Measurements from ENCODE around the gene CHAD. TPM values are rescaled to one million over a fixed set of nuclear protein-coding genes. Genes with fewer than 3 reads are reported as not detected.

CHAD gene
- total and polyA plus RNA-seq, 2 of the 13 experiments (the other 11 are each of a cell fraction or from before 2014, with no cell fraction given), result 1.4 TPM; not detected in 1

DNA sequence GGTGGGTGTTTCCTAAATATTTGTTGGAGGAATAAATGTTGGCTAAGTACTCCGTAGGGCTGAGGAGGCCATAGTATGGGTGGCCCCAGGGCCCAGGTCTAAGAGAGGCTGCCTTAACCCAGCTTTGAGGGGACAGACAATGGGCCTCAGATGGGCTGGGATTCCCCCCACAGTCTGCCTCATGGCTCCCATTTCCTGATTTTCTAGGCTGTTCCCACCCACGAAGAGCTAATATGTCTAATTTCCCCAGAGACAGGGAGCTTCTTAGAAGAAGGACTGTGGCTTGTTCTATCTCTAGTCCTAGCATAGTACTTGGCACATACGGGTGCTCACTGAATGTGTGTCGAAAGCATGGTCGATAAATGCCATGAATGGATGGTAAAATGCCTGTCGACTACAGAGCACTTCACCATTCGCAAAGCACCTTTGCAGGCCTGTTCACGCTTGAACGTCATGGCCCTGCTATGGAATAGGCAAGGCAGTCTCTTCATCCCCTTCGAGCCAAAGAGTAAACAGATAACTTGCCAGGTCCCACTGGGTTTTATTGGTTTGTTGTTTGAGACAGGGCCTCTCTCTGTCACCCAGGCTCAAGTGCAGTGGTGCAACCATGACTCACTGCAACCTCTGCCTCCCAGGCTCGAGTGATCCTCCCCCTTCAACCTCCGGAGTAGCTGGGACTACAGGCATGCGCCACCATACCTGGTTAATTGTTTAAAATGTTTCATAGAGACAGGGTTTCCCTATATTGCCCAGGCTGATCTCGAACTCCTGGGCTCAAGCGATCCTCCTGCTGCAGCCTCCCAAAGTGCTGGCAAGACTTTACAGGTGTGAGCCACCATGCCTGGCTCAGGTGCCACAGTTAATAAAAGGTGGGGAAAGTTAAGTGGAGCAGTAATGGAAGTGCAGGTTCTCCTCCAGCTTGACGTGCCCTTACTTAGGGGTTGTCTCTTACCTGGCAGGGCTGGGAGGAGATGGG is 9.7 kb downstream of the CHAD start (continued):
- TF ChIP-seq NCOA2 (CRISPR knock-in tag; IDR thresholded peaks at IDR 0.05) (0 out of 2 replicates have a peak, but pooled peaks have one; percentile 17), ZNF615 (CRISPR knock-in tag; IDR thresholded peaks at IDR 0.05; ENCODE audit: borderline replicate concordance) (0 out of 2 replicates have a peak, but pooled peaks have one; percentile 12), FOSL1 (CRISPR knock-in tag; IDR thresholded peaks at IDR 0.05; ENCODE audit: borderline replicate concordance) (peak; percentile 94), NFYB (CRISPR knock-in tag; IDR thresholded peaks at IDR 0.05) (peak; percentile 26; the same call in 1 of the 2 replicates), BHLHE40 (IDR thresholded peaks at IDR 0.05; ENCODE audit: low read length) (peak; percentile 34), ARHGAP35 (CRISPR knock-in tag; IDR thresholded peaks at IDR 0.05; ENCODE audit: borderline replicate concordance) (no peak), KDM4B (CRISPR knock-in tag; IDR thresholded peaks at IDR 0.05) (peak; percentile 49; the same call in 1 of the 2 replicates)
- TF ChIP-seq, protein P1, sequence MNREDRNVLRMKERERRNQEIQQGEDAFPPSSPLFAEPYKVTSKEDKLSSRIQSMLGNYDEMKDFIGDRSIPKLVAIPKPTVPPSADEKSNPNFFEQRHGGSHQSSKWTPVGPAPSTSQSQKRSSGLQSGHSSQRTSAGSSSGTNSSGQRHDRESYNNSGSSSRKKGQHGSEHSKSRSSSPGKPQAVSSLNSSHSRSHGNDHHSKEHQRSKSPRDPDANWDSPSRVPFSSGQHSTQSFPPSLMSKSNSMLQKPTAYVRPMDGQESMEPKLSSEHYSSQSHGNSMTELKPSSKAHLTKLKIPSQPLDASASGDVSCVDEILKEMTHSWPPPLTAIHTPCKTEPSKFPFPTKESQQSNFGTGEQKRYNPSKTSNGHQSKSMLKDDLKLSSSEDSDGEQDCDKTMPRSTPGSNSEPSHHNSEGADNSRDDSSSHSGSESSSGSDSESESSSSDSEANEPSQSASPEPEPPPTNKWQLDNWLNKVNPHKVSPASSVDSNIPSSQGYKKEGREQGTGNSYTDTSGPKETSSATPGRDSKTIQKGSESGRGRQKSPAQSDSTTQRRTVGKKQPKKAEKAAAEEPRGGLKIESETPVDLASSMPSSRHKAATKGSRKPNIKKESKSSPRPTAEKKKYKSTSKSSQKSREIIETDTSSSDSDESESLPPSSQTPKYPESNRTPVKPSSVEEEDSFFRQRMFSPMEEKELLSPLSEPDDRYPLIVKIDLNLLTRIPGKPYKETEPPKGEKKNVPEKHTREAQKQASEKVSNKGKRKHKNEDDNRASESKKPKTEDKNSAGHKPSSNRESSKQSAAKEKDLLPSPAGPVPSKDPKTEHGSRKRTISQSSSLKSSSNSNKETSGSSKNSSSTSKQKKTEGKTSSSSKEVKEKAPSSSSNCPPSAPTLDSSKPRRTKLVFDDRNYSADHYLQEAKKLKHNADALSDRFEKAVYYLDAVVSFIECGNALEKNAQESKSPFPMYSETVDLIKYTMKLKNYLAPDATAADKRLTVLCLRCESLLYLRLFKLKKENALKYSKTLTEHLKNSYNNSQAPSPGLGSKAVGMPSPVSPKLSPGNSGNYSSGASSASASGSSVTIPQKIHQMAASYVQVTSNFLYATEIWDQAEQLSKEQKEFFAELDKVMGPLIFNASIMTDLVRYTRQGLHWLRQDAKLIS (CRISPR knock-in tag; IDR thresholded peaks at IDR 0.05), result no peak
- TF ChIP-seq, protein P2, sequence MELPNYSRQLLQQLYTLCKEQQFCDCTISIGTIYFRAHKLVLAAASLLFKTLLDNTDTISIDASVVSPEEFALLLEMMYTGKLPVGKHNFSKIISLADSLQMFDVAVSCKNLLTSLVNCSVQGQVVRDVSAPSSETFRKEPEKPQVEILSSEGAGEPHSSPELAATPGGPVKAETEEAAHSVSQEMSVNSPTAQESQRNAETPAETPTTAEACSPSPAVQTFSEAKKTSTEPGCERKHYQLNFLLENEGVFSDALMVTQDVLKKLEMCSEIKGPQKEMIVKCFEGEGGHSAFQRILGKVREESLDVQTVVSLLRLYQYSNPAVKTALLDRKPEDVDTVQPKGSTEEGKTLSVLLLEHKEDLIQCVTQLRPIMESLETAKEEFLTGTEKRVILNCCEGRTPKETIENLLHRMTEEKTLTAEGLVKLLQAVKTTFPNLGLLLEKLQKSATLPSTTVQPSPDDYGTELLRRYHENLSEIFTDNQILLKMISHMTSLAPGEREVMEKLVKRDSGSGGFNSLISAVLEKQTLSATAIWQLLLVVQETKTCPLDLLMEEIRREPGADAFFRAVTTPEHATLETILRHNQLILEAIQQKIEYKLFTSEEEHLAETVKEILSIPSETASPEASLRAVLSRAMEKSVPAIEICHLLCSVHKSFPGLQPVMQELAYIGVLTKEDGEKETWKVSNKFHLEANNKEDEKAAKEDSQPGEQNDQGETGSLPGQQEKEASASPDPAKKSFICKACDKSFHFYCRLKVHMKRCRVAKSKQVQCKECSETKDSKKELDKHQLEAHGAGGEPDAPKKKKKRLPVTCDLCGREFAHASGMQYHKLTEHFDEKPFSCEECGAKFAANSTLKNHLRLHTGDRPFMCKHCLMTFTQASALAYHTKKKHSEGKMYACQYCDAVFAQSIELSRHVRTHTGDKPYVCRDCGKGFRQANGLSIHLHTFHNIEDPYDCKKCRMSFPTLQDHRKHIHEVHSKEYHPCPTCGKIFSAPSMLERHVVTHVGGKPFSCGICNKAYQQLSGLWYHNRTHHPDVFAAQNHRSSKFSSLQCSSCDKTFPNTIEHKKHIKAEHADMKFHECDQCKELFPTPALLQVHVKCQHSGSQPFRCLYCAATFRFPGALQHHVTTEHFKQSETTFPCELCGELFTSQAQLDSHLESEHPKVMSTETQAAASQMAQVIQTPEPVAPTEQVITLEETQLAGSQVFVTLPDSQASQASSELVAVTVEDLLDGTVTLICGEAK (IDR thresholded peaks at IDR 0.05), result no peak
- TF ChIP-seq, protein P2 (CRISPR knock-in tag; IDR thresholded peaks at IDR 0.05), result peak; percentile 82; the same call in 1 of the 2 replicates
- TF ChIP-seq, protein P3, sequence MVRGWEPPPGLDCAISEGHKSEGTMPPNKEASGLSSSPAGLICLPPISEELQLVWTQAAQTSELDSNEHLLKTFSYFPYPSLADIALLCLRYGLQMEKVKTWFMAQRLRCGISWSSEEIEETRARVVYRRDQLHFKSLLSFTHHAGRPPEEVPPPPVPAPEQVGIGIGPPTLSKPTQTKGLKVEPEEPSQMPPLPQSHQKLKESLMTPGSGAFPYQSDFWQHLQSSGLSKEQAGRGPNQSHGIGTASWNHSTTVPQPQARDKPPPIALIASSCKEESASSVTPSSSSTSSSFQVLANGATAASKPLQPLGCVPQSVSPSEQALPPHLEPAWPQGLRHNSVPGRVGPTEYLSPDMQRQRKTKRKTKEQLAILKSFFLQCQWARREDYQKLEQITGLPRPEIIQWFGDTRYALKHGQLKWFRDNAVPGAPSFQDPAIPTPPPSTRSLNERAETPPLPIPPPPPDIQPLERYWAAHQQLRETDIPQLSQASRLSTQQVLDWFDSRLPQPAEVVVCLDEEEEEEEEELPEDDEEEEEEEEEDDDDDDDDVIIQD (CRISPR knock-in tag; IDR thresholded peaks at IDR 0.05; ENCODE audit: low read depth), result peak; percentile 67; the same call in 1 of the 2 replicates
